HG03280 (cell line): ENCODE results near the gene CHGA.

ENCODE experiments used
- ATAC-seq: cut with Tn5 transposase; IDR thresholded peaks from one replicate; pipeline ENCODE4 v1.9.1; 2021; ENCODE audit warnings: mild to moderate bottlenecking, moderate library complexity; ENCODE audit not compliant: unreplicated experiment

Gene CHGA

GRCh38 chr14:92959761-92960680, 37.1 kb downstream of the CHGA start:
- ATAC-seq, result no peak

- ATAC-seq, result no peak
These were observed 38.0 kb downstream of the CHGA start for GRCh38 chr14:92960706-92961566.

GRCh38 chr14:92961567-92961855, 38.6 kb downstream of the CHGA start:
- ATAC-seq, result no peak

GRCh38 chr14:92962031-92962830, 39.3 kb downstream of the CHGA start:
- no peak for ATAC-seq

GRCh38 chr14:92962831-92963095, 39.8 kb downstream of the CHGA start:
- ATAC-seq, result no peak

GRCh38 chr14:92963301-92964123, 40.6 kb downstream of the CHGA start:
- ATAC-seq, result no peak

- ATAC-seq, result no peak
These were observed 41.5 kb downstream of the CHGA start for GRCh38 chr14:92964124-92965109.

GRCh38 chr14:92965281-92965680, 42.3 kb downstream of the CHGA start:
- ATAC-seq, result no peak

- ATAC-seq, result no peak
These were observed 44.5 kb downstream of the CHGA start for GRCh38 chr14:92967346-92967926.

GRCh38 chr14:92968291-92969020, 45.5 kb downstream of the CHGA start:
- no peak for ATAC-seq

- no peak for ATAC-seq
These were observed 46.5 kb downstream of the CHGA start for GRCh38 chr14:92969430-92969829.

GRCh38 chr14:92969871-92970270, 46.9 kb downstream of the CHGA start:
- ATAC-seq, result no peak

- ATAC-seq, result no peak
These were observed 47.3 kb downstream of the CHGA start for GRCh38 chr14:92970271-92970670.

- no peak for ATAC-seq
These were observed 48.7 kb downstream of the CHGA start for GRCh38 chr14:92971601-92972180.

- no peak for ATAC-seq
These were observed 50.4 kb downstream of the CHGA start for GRCh38 chr14:92973261-92973797.

GRCh38 chr14:92973798-92974372, 50.9 kb downstream of the CHGA start:
- ATAC-seq, result no peak
